CD8-positive, alpha-beta memory T cell (primary cell): ENCODE data around the gene POU2F3. TPM values are rescaled to one million over a fixed set of nuclear protein-coding genes. Genes with fewer than 3 reads are reported as not detected.

Experiments used
- CTCF ChIA-PET: fragments of 350-600 bp; sonication (Branson Sonifier 250); formaldehyde crosslinking; loops from one replicate; lab custom pipeline; 2021; ENCODE audit warnings: antibody characterized with exemption; lab: Charles Lee
- POLR2A ChIA-PET: fragments of 350-600 bp; sonication (Branson Sonifier 250); formaldehyde crosslinking; loops from one replicate; lab custom pipeline; 2021; ENCODE audit warnings: antibody characterized with exemption; lab: Charles Lee
- DNase-seq, 5 donors: peaks; one replicate each; pipeline versions ENCODE4 v3.0.0 to v3.0.0-alpha.2; 2020 to 2022; ENCODE audit warnings: mixed read lengths in 1 of 5
- H3K27ac ChIP-seq: one replicate; pipeline ENCODE4 v1.7.0; 2013; ENCODE audit warnings: low read depth, mild to moderate bottlenecking, low read length, moderate library complexity
- H3K27me3 ChIP-seq: 2 replicates; pipeline ENCODE4 v1.7.0; 2013; ENCODE audit warnings: low read length, mild to moderate bottlenecking; ENCODE audit not compliant: insufficient read depth, poor library complexity, severe bottlenecking
- H3K36me3 ChIP-seq: 2 replicates; pipeline ENCODE4 v1.7.0; 2013; ENCODE audit warnings: mild to moderate bottlenecking, low read length, moderate library complexity; ENCODE audit not compliant: insufficient read depth
- H3K4me1 ChIP-seq: 2 replicates; pipeline ENCODE4 v1.7.0; 2013; ENCODE audit warnings: mild to moderate bottlenecking, low read length, moderate library complexity; ENCODE audit not compliant: insufficient read depth
- H3K4me3 ChIP-seq: 2 replicates; pipeline ENCODE4 v1.7.0; 2013; ENCODE audit warnings: mild to moderate bottlenecking, low read length
- H3K9me3 ChIP-seq: 2 replicates; pipeline ENCODE4 v1.7.0; 2013; ENCODE audit warnings: mild to moderate bottlenecking, low read length
- H3K27ac Mint-ChIP-seq, 8 donors: one replicate each; pipeline ENCODE4 v1.8.0; 2020 to 2021; ENCODE audit warnings: mixed read lengths in 8 of 8, mild to moderate bottlenecking in 6 of 8, inconsistent platforms in 3 of 8, moderate library complexity in 3 of 8
- H3K27me3 Mint-ChIP-seq, 2 donors: one replicate each; pipeline ENCODE4 v1.8.0; 2020 to 2021; ENCODE audit warnings: mixed read lengths in 2 of 2, mild to moderate bottlenecking in 1 of 2, moderate library complexity in 1 of 2
- H3K36me3 Mint-ChIP-seq, 3 donors: one replicate each; pipeline ENCODE4 v1.8.0; 2020 to 2021; ENCODE audit warnings: mixed read lengths in 3 of 3, inconsistent platforms in 1 of 3, mild to moderate bottlenecking in 1 of 3
- H3K4me1 Mint-ChIP-seq, 3 donors: one replicate each; pipeline ENCODE4 v1.8.0; 2020 to 2021; ENCODE audit warnings: mixed read lengths in 3 of 3, inconsistent platforms in 1 of 3, mild to moderate bottlenecking in 1 of 3
- H3K4me3 Mint-ChIP-seq, 7 donors: one replicate each; pipeline ENCODE4 v1.8.0; 2020 to 2021; ENCODE audit warnings: mixed read lengths in 7 of 7, mild to moderate bottlenecking in 6 of 7, moderate library complexity in 4 of 7, inconsistent platforms in 2 of 7
- H3K9me3 Mint-ChIP-seq, 5 donors: one replicate each; pipeline ENCODE4 v1.8.0; 2020 to 2022; ENCODE audit warnings: mixed read lengths in 5 of 5, mild to moderate bottlenecking in 3 of 5, moderate library complexity in 2 of 5, inconsistent platforms in 1 of 5
- polyA plus RNA-seq: library from polyadenylated mRNA; unstranded; fragments of 300-500 nt; fragmentation: Illumina TruSeq; gene quantifications from one replicate; pipeline ENCODE4 v1.2.3, GENCODE V29; 2021
- total RNA-seq, 2 experiments: library from RNA; stranded (reverse); gene quantifications; one replicate each; pipeline ENCODE4 v1.2.3, GENCODE V29; 2021

POU2F3 gene
- total and polyA plus RNA-seq, 3 experiments from 2014 or later, result not detected

- H3K4me1 ChIP-seq, result no peaks in the 10 kb centered on the region
- Mint-ChIP-seq H3K27ac (no peak overlapping the region), H3K9me3 (no peaks in the 10 kb centered on the region), H3K4me1 (peaks cover 0 to 19% (median 3%) of the 10 kb centered on the region in 3 donors), H3K36me3 (peaks cover 1 to 12% (median 4%) of the 10 kb centered on the region in 3 donors), H3K4me3 (no peak overlapping the region), H3K27me3 (peaks cover 20 to 23% of the 10 kb centered on the region in 2 donors)
- no peaks in the 10 kb centered on the region for H3K36me3 ChIP-seq
- H3K27me3 ChIP-seq, result peaks cover 3% of the 10 kb centered on the region
- DNase-seq, result no peak
- ChIA-PET CTCF (no interaction called here), POLR2A (no interaction called here)
- H3K9me3 ChIP-seq, result no peaks in the 10 kb centered on the region
- H3K27ac ChIP-seq, result no peak overlapping the region
- no peak overlapping the region for H3K4me3 ChIP-seq
These were observed 114.1 kb downstream of the POU2F3 start for GRCh38 chr11:120354068-120354467.

GRCh38 chr11:120354779-120355178 lies 114.8 kb downstream of the POU2F3 start:
- POLR2A ChIA-PET, result no interaction called here
- H3K27me3 Mint-ChIP-seq, result peaks cover 12 to 17% of the 10 kb centered on the region in 2 donors
- H3K27ac ChIP-seq, result no peak overlapping the region
- no peak for DNase-seq
- no peaks in the 10 kb centered on the region for H3K9me3 Mint-ChIP-seq
- no peaks in the 10 kb centered on the region for H3K4me1 ChIP-seq
- CTCF ChIA-PET, result interaction anchor here (0.6 kb wide), 1 partner anchor 20 kb away, joined by 3 read pairs; no protein-coding TSS in a partner anchor
- H3K4me3 ChIP-seq, result no peak overlapping the region
- H3K9me3 ChIP-seq, result no peaks in the 10 kb centered on the region
- H3K4me1 Mint-ChIP-seq, result peaks cover 0 to 20% (median 0%) of the 10 kb centered on the region in 3 donors
- peaks cover 3% of the 10 kb centered on the region for H3K27me3 ChIP-seq
- no peak overlapping the region for H3K27ac Mint-ChIP-seq
- H3K36me3 ChIP-seq, result no peaks in the 10 kb centered on the region
- H3K36me3 Mint-ChIP-seq, result peaks cover 1 to 16% (median 4%) of the 10 kb centered on the region in 3 donors
- no peak overlapping the region for H3K4me3 Mint-ChIP-seq

GRCh38 chr11:120357620-120358019 lies 117.7 kb downstream of the POU2F3 start:
- Mint-ChIP-seq H3K27ac (no peak overlapping the region), H3K27me3 (peaks cover 2 to 4% of the 10 kb centered on the region in 2 donors), H3K36me3 (peaks cover 1 to 14% (median 3%) of the 10 kb centered on the region in 3 donors), H3K9me3 (no peaks in the 10 kb centered on the region), H3K4me1 (peaks cover 0 to 13% (median 0%) of the 10 kb centered on the region in 3 donors), H3K4me3 (no peak overlapping the region)
- no peaks in the 10 kb centered on the region for H3K27me3 ChIP-seq
- H3K4me3 ChIP-seq, result no peak overlapping the region
- ChIA-PET CTCF (no interaction called here), POLR2A (no interaction called here)
- no peak overlapping the region for H3K27ac ChIP-seq
- no peaks in the 10 kb centered on the region for H3K36me3 ChIP-seq
- DNase-seq, result no peak
- no peaks in the 10 kb centered on the region for H3K4me1 ChIP-seq
- no peaks in the 10 kb centered on the region for H3K9me3 ChIP-seq

GRCh38 chr11:120358729-120359128 lies 118.8 kb downstream of the POU2F3 start:
- no peak for DNase-seq
- Histone ChIP-seq H3K27me3 (no peaks in the 10 kb centered on the region), H3K4me1 (no peaks in the 10 kb centered on the region), H3K9me3 (no peaks in the 10 kb centered on the region), H3K4me3 (no peak overlapping the region), H3K36me3 (no peaks in the 10 kb centered on the region), H3K27ac (no peak overlapping the region)
- Mint-ChIP-seq H3K36me3 (peaks cover 1 to 14% (median 1%) of the 10 kb centered on the region in 3 donors), H3K9me3 (no peaks in the 10 kb centered on the region), H3K27me3 (peaks cover 0 to 4% of the 10 kb centered on the region in 2 donors), H3K27ac (no peak overlapping the region), H3K4me3 (no peak overlapping the region), H3K4me1 (peaks cover 0 to 13% (median 0%) of the 10 kb centered on the region in 3 donors)
- CTCF ChIA-PET, result no interaction called here
- POLR2A ChIA-PET, result no interaction called here

GRCh38 chr11:120363436-120363835 lies 123.5 kb downstream of the POU2F3 start:
- CTCF ChIA-PET, result no interaction called here
- H3K36me3 ChIP-seq, result no peaks in the 10 kb centered on the region

GRCh38 chr11:120365512-120365911 lies 125.6 kb downstream of the POU2F3 start:
- ChIA-PET POLR2A (no interaction called here), CTCF (no interaction called here)
- Histone ChIP-seq H3K4me1 (no peaks in the 10 kb centered on the region), H3K4me3 (no peak overlapping the region), H3K27ac (no peak overlapping the region), H3K36me3 (no peaks in the 10 kb centered on the region), H3K27me3 (no peaks in the 10 kb centered on the region), H3K9me3 (no peaks in the 10 kb centered on the region)
- H3K27ac Mint-ChIP-seq, result no peak overlapping the region
- H3K36me3 Mint-ChIP-seq, result peaks cover 0 to 1% (median 0%) of the 10 kb centered on the region in 3 donors
- H3K4me3 Mint-ChIP-seq, result no peak overlapping the region
- DNase-seq, result no peak
- no peaks in the 10 kb centered on the region for H3K4me1 Mint-ChIP-seq
- peaks cover 0 to 6% of the 10 kb centered on the region in 2 donors for H3K27me3 Mint-ChIP-seq
- H3K9me3 Mint-ChIP-seq, result no peaks in the 10 kb centered on the region

More at GRCh38 chr11:120363436-120363835, 123.5 kb downstream of the POU2F3 start:
- Mint-ChIP-seq H3K4me1 (peaks cover 0 to 8% (median 0%) of the 10 kb centered on the region in 3 donors), H3K36me3 (peaks cover 0 to 6% (median 1%) of the 10 kb centered on the region in 3 donors), H3K4me3 (no peak overlapping the region), H3K27me3 (peaks cover 0 to 3% of the 10 kb centered on the region in 2 donors), H3K9me3 (no peaks in the 10 kb centered on the region), H3K27ac (no peak overlapping the region)
- Histone ChIP-seq H3K4me3 (no peak overlapping the region), H3K27me3 (no peaks in the 10 kb centered on the region), H3K27ac (no peak overlapping the region), H3K4me1 (no peaks in the 10 kb centered on the region), H3K9me3 (no peaks in the 10 kb centered on the region)
- POLR2A ChIA-PET, result no interaction called here
- DNase-seq, result no peak

Other genes with a start within 250 kb of the POU2F3 start
- not detected for gene TRIM29, start 102.0 kb upstream of the POU2F3 start, total RNA-seq
- gene TRIM29, start 102.0 kb upstream of the POU2F3 start, polyA plus RNA-seq, result not detected
- 1 to 10 TPM; 3.0 to 3.4 TPM for gene OAF, start 29.1 kb upstream of the POU2F3 start, total RNA-seq
- gene OAF, start 29.1 kb upstream of the POU2F3 start, polyA plus RNA-seq, result 2.6 TPM
- 1 to 10 TPM; 1.5 to 1.7 TPM for gene TLCD5, start 85.2 kb downstream of the POU2F3 start, total RNA-seq
- gene TLCD5, start 85.2 kb downstream of the POU2F3 start, polyA plus RNA-seq, result 0.16 TPM
- 10 to 100 TPM; 30.1 to 31.0 TPM for gene ARHGEF12, start 96.3 kb downstream of the POU2F3 start, total RNA-seq
- gene ARHGEF12, start 96.3 kb downstream of the POU2F3 start, polyA plus RNA-seq, result 4.6 TPM